Measurements from ENCODE around the gene RRP7A.
"Not testable (repeated sequence)": the region's sequence is repeated elsewhere in the genome, so short reads cannot be mapped to it uniquely, and the experiment has no call there.

The RRP7A gene

GRCh38 chr22:42553475-42554361 is 34.1 kb upstream of the RRP7A start, which contains the start of gene SERHL2:
TSS of gene SERHL2 (plus strand) at chr22:42553956. CDS start at chr22:42554021, 65 bp downstream.
- Histone ChIP-seq H3K27me3 (ENCODE audit: control insufficient read depth, insufficient read depth, low read length) (peaks cover 19% of the 10 kb centered on the region), H3K36me3 (ENCODE audit: control insufficient read depth, insufficient read depth, low read length) (no peaks in the 10 kb centered on the region), H3K9me3 (ENCODE audit: control insufficient read depth, insufficient read depth, low read depth, low read length) (peaks cover 3% of the 10 kb centered on the region; the same call in 1 of the 2 replicates), H3K9ac (ENCODE audit: low read length) (peak within 1 kb of the TSS; percentile 47), H3K27ac (ENCODE audit: low read depth, low read length) (no peak within 1 kb of the TSS), H3K4me1 (ENCODE audit: control insufficient read depth, insufficient read depth, low read length) (peaks cover 15% of the 10 kb centered on the region; the same call in 1 of the 2 replicates), H3K4me3 (ENCODE audit: low read depth, low read length) (peak within 1 kb of the TSS; percentile 66)

- not testable (repeated sequence) for H3K4me3 ChIP-seq (ENCODE audit: low read depth, low read length); H3K27ac ChIP-seq (ENCODE audit: low read depth, low read length); H3K36me3 ChIP-seq (ENCODE audit: control insufficient read depth, insufficient read depth, low read length); H3K9me3 ChIP-seq (ENCODE audit: control insufficient read depth, insufficient read depth, low read depth, low read length); H3K9ac ChIP-seq (ENCODE audit: low read length)
- H3K27me3 ChIP-seq (ENCODE audit: control insufficient read depth, insufficient read depth, low read length): peaks cover 19% of the 10 kb centered on the region
- peaks cover 16% of the 10 kb centered on the region; the same call in 1 of the 2 replicates for H3K4me1 ChIP-seq (ENCODE audit: control insufficient read depth, insufficient read depth, low read length)
These were observed 32.7 kb upstream of the RRP7A start for GRCh38 chr22:42552294-42552647.

- no peak overlapping the region for H3K4me3 ChIP-seq (ENCODE audit: low read depth, low read length)
- H3K36me3 ChIP-seq (ENCODE audit: control insufficient read depth, insufficient read depth, low read length): no peaks in the 10 kb centered on the region
- H3K4me1 ChIP-seq (ENCODE audit: control insufficient read depth, insufficient read depth, low read length): peaks cover 16% of the 10 kb centered on the region; the same call in 1 of the 2 replicates
- H3K27ac ChIP-seq (ENCODE audit: low read depth, low read length): no peak overlapping the region
- peaks cover 19% of the 10 kb centered on the region for H3K27me3 ChIP-seq (ENCODE audit: control insufficient read depth, insufficient read depth, low read length)
- H3K9me3 ChIP-seq (ENCODE audit: control insufficient read depth, insufficient read depth, low read depth, low read length): peaks cover 3% of the 10 kb centered on the region; the same call in 1 of the 2 replicates
- no peak overlapping the region for H3K9ac ChIP-seq (ENCODE audit: low read length)
These were observed 29.9 kb upstream of the RRP7A start for GRCh38 chr22:42549331-42550060.

GRCh38 chr22:42548597-42549330 is 29.2 kb upstream of the RRP7A start:
- Histone ChIP-seq H3K36me3 (ENCODE audit: control insufficient read depth, insufficient read depth, low read length) (no peaks in the 10 kb centered on the region), H3K9me3 (ENCODE audit: control insufficient read depth, insufficient read depth, low read depth, low read length) (peaks cover 3% of the 10 kb centered on the region; the same call in 1 of the 2 replicates), H3K4me3 (ENCODE audit: low read depth, low read length) (no peak overlapping the region), H3K9ac (ENCODE audit: low read length) (no peak overlapping the region), H3K27me3 (ENCODE audit: control insufficient read depth, insufficient read depth, low read length) (peaks cover 13% of the 10 kb centered on the region), H3K27ac (ENCODE audit: low read depth, low read length) (no peak overlapping the region), H3K4me1 (ENCODE audit: control insufficient read depth, insufficient read depth, low read length) (peaks cover 10% of the 10 kb centered on the region; the same call in 1 of the 2 replicates)

GRCh38 chr22:42548126-42548525 is 28.5 kb upstream of the RRP7A start:
- peaks cover 10% of the 10 kb centered on the region; the same call in 1 of the 2 replicates for H3K4me1 ChIP-seq (ENCODE audit: control insufficient read depth, insufficient read depth, low read length)

GRCh38 chr22:42547562-42547961 is 28.0 kb upstream of the RRP7A start:
- Histone ChIP-seq H3K9me3 (ENCODE audit: control insufficient read depth, insufficient read depth, low read depth, low read length) (peaks cover 3% of the 10 kb centered on the region; the same call in 1 of the 2 replicates), H3K27ac (ENCODE audit: low read depth, low read length) (no peak overlapping the region), H3K4me1 (ENCODE audit: control insufficient read depth, insufficient read depth, low read length) (peaks cover 10% of the 10 kb centered on the region; the same call in 1 of the 2 replicates), H3K9ac (ENCODE audit: low read length) (no peak overlapping the region), H3K36me3 (ENCODE audit: control insufficient read depth, insufficient read depth, low read length) (no peaks in the 10 kb centered on the region), H3K27me3 (ENCODE audit: control insufficient read depth, insufficient read depth, low read length) (peaks cover 13% of the 10 kb centered on the region), H3K4me3 (ENCODE audit: low read depth, low read length) (no peak overlapping the region)

More at GRCh38 chr22:42548126-42548525, 28.5 kb upstream of the RRP7A start:
- H3K4me3 ChIP-seq (ENCODE audit: low read depth, low read length); H3K36me3 ChIP-seq (ENCODE audit: control insufficient read depth, insufficient read depth, low read length); H3K9ac ChIP-seq (ENCODE audit: low read length); H3K27ac ChIP-seq (ENCODE audit: low read depth, low read length); H3K9me3 ChIP-seq (ENCODE audit: control insufficient read depth, insufficient read depth, low read depth, low read length): not testable (repeated sequence)
- peaks cover 13% of the 10 kb centered on the region for H3K27me3 ChIP-seq (ENCODE audit: control insufficient read depth, insufficient read depth, low read length)

GRCh38 chr22:42544686-42545085 is 25.1 kb upstream of the RRP7A start:
- H3K36me3 ChIP-seq (ENCODE audit: control insufficient read depth, insufficient read depth, low read length): no peaks in the 10 kb centered on the region
- H3K4me1 ChIP-seq (ENCODE audit: control insufficient read depth, insufficient read depth, low read length): peaks cover 10% of the 10 kb centered on the region; the same call in 1 of the 2 replicates
- no peak overlapping the region for H3K9ac ChIP-seq (ENCODE audit: low read length)
- no peaks in the 10 kb centered on the region for H3K9me3 ChIP-seq (ENCODE audit: control insufficient read depth, insufficient read depth, low read depth, low read length)
- no peak overlapping the region for H3K27ac ChIP-seq (ENCODE audit: low read depth, low read length)
- H3K4me3 ChIP-seq (ENCODE audit: low read depth, low read length): no peak overlapping the region
- H3K27me3 ChIP-seq (ENCODE audit: control insufficient read depth, insufficient read depth, low read length): no peaks in the 10 kb centered on the region

GRCh38 chr22:42539236-42539771 is 19.7 kb upstream of the RRP7A start:
- H3K27ac ChIP-seq (ENCODE audit: low read depth, low read length); H3K27me3 ChIP-seq (ENCODE audit: control insufficient read depth, insufficient read depth, low read length); H3K9ac ChIP-seq (ENCODE audit: low read length); H3K4me1 ChIP-seq (ENCODE audit: control insufficient read depth, insufficient read depth, low read length); H3K4me3 ChIP-seq (ENCODE audit: low read depth, low read length); H3K36me3 ChIP-seq (ENCODE audit: control insufficient read depth, insufficient read depth, low read length); H3K9me3 ChIP-seq (ENCODE audit: control insufficient read depth, insufficient read depth, low read depth, low read length): not testable (repeated sequence)

GRCh38 chr22:42537199-42537831 is 17.7 kb upstream of the RRP7A start:
- H3K4me1 ChIP-seq (ENCODE audit: control insufficient read depth, insufficient read depth, low read length); H3K27ac ChIP-seq (ENCODE audit: low read depth, low read length); H3K27me3 ChIP-seq (ENCODE audit: control insufficient read depth, insufficient read depth, low read length); H3K9me3 ChIP-seq (ENCODE audit: control insufficient read depth, insufficient read depth, low read depth, low read length); H3K9ac ChIP-seq (ENCODE audit: low read length); H3K4me3 ChIP-seq (ENCODE audit: low read depth, low read length); H3K36me3 ChIP-seq (ENCODE audit: control insufficient read depth, insufficient read depth, low read length): not testable (repeated sequence)

GRCh38 chr22:42536634-42537033 is 17.0 kb upstream of the RRP7A start:
- H3K9me3 ChIP-seq (ENCODE audit: control insufficient read depth, insufficient read depth, low read depth, low read length); H3K4me3 ChIP-seq (ENCODE audit: low read depth, low read length); H3K4me1 ChIP-seq (ENCODE audit: control insufficient read depth, insufficient read depth, low read length); H3K9ac ChIP-seq (ENCODE audit: low read length); H3K27ac ChIP-seq (ENCODE audit: low read depth, low read length); H3K27me3 ChIP-seq (ENCODE audit: control insufficient read depth, insufficient read depth, low read length); H3K36me3 ChIP-seq (ENCODE audit: control insufficient read depth, insufficient read depth, low read length): not testable (repeated sequence)
